HG02588 (cell line): ENCODE results near the gene METTL18.
"Not testable (repeated sequence)": the region's sequence is repeated elsewhere in the genome, so short reads cannot be mapped to it uniquely, and the experiment has no call there.

Experiments
- ATAC-seq: cut with Tn5 transposase; IDR thresholded peaks from one replicate; pipeline ENCODE4 v1.9.1; 2021; ENCODE audit warnings: mild to moderate bottlenecking, moderate library complexity; ENCODE audit not compliant: unreplicated experiment

Gene METTL18

GRCh38 chr1:169794530-169795416 is at the start of gene METTL18:
METTL18 (minus strand) TSS chr1:169794907; CDS start chr1:169793695, 1,212 bp downstream.
- ATAC-seq = peak; percentile 95

GRCh38 chr1:169838942-169839341 is 44.2 kb upstream of the METTL18 start:
- ATAC-seq = no peak

- ATAC-seq = no peak
Observed at GRCh38 chr1:169836198-169836597, 41.5 kb upstream of the METTL18 start.

GRCh38 chr1:169835647-169836046 is 40.9 kb upstream of the METTL18 start:
- no peak for ATAC-seq

- ATAC-seq = no peak
Observed at GRCh38 chr1:169834869-169835268, 40.2 kb upstream of the METTL18 start.

- no peak for ATAC-seq
Observed at GRCh38 chr1:169833179-169833901, 38.6 kb upstream of the METTL18 start.

GRCh38 chr1:169829671-169830070 is 35.0 kb upstream of the METTL18 start:
- ATAC-seq = no peak

- no peak for ATAC-seq
Observed at GRCh38 chr1:169824153-169824552, 29.4 kb upstream of the METTL18 start.

- no peak for ATAC-seq
Observed at GRCh38 chr1:169821500-169821899, 26.8 kb upstream of the METTL18 start.

- ATAC-seq = no peak
Observed at GRCh38 chr1:169816617-169817016, 21.9 kb upstream of the METTL18 start.

- no peak for ATAC-seq
Observed at GRCh38 chr1:169814265-169814664, 19.6 kb upstream of the METTL18 start.

- no peak for ATAC-seq
Observed at GRCh38 chr1:169812131-169812530, 17.4 kb upstream of the METTL18 start.

- ATAC-seq = not testable (repeated sequence)
Observed at GRCh38 chr1:169811418-169812035, 16.8 kb upstream of the METTL18 start.

GRCh38 chr1:169809370-169810095 is 14.8 kb upstream of the METTL18 start:
- ATAC-seq = no peak

GRCh38 chr1:169804941-169805340 is 10.2 kb upstream of the METTL18 start:
- ATAC-seq = no peak

GRCh38 chr1:169802888-169803287 is 8.2 kb upstream of the METTL18 start:
- no peak for ATAC-seq

- no peak for ATAC-seq
Observed at GRCh38 chr1:169797281-169797680, 2.6 kb upstream of the METTL18 start.

GRCh38 chr1:169796274-169796810 is 1.6 kb upstream of the METTL18 start:
- ATAC-seq = no peak

GRCh38 chr1:169795687-169796086 is 980 bp upstream of the METTL18 start:
- ATAC-seq = no peak

GRCh38 chr1:169793730-169794129 is 977 bp downstream of the METTL18 start:
- no peak for ATAC-seq

GRCh38 chr1:169788402-169788801 is 6.3 kb downstream of the METTL18 start:
- ATAC-seq = no peak
